ENCODE data around the gene CA9.

- TF ChIP-seq, protein P1, sequence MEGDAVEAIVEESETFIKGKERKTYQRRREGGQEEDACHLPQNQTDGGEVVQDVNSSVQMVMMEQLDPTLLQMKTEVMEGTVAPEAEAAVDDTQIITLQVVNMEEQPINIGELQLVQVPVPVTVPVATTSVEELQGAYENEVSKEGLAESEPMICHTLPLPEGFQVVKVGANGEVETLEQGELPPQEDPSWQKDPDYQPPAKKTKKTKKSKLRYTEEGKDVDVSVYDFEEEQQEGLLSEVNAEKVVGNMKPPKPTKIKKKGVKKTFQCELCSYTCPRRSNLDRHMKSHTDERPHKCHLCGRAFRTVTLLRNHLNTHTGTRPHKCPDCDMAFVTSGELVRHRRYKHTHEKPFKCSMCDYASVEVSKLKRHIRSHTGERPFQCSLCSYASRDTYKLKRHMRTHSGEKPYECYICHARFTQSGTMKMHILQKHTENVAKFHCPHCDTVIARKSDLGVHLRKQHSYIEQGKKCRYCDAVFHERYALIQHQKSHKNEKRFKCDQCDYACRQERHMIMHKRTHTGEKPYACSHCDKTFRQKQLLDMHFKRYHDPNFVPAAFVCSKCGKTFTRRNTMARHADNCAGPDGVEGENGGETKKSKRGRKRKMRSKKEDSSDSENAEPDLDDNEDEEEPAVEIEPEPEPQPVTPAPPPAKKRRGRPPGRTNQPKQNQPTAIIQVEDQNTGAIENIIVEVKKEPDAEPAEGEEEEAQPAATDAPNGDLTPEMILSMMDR (IDR thresholded peaks at IDR 0.05) = no peak
- TF ChIP-seq POLR2A (IDR thresholded peaks at IDR 0.05) (no peak), POLR2AphosphoS5 (IDR thresholded peaks at IDR 0.05) (no peak), EP300 (IDR thresholded peaks at IDR 0.05) (no peak)
These were observed 15.1 kb downstream of the CA9 start for GRCh38 chr9:35688558-35689541.
